GM18526 (cell line): ENCODE data around the gene GPC1.

ENCODE experiments used
- POLR2A ChIP-seq: IDR thresholded peaks from 3 replicates; pipeline ENCODE4 v1.6.1; 2011; ENCODE audit not compliant: insufficient read length; ENCODE audit errors: extremely low read depth

GPC1 gene

GRCh38 chr2:240458900-240459391 lies 23.5 kb downstream of the GPC1 start:
- TF ChIP-seq POLR2A: no peak

- TF ChIP-seq POLR2A: no peak
Observed at GRCh38 chr2:240459401-240460252, 24.2 kb downstream of the GPC1 start.

- TF ChIP-seq POLR2A: no peak
Observed at GRCh38 chr2:240460253-240460711, 24.8 kb downstream of the GPC1 start.

- TF ChIP-seq POLR2A: no peak
Observed at GRCh38 chr2:240460781-240461431, 25.4 kb downstream of the GPC1 start.

- TF ChIP-seq POLR2A: no peak
Observed at GRCh38 chr2:240461471-240462072, 26.1 kb downstream of the GPC1 start.

- TF ChIP-seq POLR2A: no peak
Observed at GRCh38 chr2:240462073-240462706, 26.7 kb downstream of the GPC1 start.

- no peak for TF ChIP-seq POLR2A
Observed at GRCh38 chr2:240462707-240463273, 27.3 kb downstream of the GPC1 start.

- TF ChIP-seq POLR2A: no peak
Observed at GRCh38 chr2:240463274-240463865, 27.9 kb downstream of the GPC1 start.

GRCh38 chr2:240463866-240464481 lies 28.5 kb downstream of the GPC1 start:
- no peak for TF ChIP-seq POLR2A

- TF ChIP-seq POLR2A: no peak
Observed at GRCh38 chr2:240464514-240465241, 29.2 kb downstream of the GPC1 start.

GRCh38 chr2:240465268-240465764 lies 29.9 kb downstream of the GPC1 start:
- TF ChIP-seq POLR2A: no peak

- TF ChIP-seq POLR2A: no peak
Observed at GRCh38 chr2:240465765-240466578, 30.5 kb downstream of the GPC1 start.
